CD4-positive, alpha-beta T cell treated with Interleukin-2 at 100 ng/mL for 4 hours (primary cell): ENCODE measurements around the gene MYO7B.

Experiments
- DNase-seq: peaks from one replicate; pipeline ENCODE4 v3.0.0-alpha.2; 2020; ENCODE audit warnings: low spot score

Gene MYO7B

DNA sequence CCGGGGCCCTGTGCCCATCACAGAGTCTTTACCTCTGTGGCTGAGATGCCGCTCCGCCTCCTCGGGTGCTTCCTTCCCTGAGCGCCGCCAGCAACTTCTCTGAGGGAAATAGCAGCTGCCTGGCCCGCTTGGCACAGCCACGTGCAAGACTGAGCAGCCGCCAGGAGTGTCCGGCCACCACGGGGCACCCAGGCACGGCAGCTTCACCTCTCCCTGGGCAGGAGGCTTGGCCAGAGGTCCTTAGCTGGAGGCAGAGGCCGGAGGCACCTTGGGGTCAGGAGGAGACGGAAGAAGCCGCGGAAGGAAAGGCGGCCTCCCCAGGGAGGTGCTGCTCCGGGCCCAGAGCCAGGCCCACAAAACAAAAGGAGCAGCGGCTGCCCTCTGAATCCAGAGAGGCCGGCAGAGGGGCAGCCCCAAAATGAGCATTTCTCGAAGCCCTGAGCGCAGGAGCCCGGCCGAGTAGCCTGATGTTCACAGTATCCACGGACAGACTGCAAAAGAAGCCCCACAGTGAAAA is 145.9 kb downstream of the MYO7B start:
- DNase-seq = no peak

DNA sequence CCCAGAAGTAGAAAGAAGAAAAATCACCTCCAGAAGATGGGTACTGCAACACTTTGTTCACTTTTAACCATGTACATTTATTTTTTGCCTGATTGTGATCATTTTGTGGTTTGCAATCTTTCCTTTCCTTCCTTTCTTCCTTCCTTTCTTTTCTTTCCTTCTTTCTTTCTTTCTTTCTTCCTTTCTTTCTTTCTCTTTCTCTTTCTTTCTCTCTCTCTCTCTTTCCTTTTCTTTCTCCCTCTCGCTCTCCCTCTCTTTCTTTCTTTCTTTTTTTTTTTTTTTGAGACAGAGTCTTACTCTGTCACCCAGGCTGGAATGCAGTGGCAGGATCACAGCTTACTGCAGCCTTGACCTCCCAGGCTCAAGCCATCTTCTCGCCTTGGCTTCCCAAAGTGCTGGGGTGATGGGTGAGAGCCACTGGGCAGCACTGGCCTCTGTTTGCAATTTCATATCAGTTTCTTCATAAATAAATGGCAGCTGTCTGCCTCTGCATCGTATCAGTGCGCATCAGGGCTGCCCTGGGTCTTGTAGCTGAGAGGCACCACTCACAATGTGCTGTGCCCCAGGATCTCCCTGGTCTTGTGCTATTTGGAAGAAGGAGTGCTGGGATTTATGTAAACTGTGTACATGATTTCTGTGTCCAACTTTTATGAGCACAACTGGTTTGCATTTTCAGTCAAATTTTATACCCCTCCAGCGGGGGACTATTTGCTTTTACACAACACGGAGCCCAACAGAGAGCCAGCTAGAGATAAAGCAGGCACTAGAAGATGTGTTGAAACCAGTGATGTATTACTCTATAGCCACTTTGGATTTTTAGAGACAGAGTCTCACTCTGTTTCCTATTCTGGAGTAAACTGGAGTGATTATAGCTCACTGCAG is 146.7 kb downstream of the MYO7B start:
- DNase-seq = no peak

DNA sequence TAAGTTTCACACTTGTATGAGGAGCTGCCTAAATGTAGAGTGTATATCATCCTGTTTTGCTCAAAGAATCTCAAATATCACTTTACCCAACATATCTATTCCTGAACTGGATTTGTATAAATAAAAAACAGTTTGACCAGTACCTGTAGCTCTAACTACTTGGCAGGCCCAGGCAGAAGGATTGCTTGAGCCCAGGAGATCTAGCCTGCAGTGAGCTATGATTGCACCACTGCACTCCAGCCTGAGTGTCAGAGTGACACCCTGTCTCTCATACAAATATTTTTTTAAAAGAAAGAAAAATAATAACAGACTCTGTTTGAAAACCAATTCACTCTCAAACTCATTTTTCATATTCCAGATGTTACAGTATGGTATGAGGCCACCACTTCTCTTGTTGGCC is 147.6 kb downstream of the MYO7B start:
- no peak for DNase-seq

DNA sequence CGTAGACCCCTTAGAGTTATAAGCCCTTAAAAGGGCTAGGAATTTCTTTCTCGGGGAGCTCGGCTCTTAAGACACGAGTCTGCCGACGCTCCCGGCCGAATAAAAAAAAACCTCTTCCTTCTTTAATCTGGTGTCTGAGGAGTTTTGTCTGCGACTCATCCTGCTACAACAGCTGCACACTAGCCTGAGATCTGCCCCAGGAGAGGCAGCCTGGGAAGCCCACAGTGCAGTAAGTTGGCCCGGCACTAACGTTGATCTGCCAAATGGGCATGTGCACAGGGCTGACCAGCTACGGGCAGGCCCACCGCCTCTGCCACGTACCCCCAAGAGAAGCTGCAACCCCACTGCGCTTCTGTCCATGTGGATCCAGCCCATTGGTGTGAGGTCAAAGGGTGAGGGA is 148.3 kb downstream of the MYO7B start:
- no peak for DNase-seq

DNA sequence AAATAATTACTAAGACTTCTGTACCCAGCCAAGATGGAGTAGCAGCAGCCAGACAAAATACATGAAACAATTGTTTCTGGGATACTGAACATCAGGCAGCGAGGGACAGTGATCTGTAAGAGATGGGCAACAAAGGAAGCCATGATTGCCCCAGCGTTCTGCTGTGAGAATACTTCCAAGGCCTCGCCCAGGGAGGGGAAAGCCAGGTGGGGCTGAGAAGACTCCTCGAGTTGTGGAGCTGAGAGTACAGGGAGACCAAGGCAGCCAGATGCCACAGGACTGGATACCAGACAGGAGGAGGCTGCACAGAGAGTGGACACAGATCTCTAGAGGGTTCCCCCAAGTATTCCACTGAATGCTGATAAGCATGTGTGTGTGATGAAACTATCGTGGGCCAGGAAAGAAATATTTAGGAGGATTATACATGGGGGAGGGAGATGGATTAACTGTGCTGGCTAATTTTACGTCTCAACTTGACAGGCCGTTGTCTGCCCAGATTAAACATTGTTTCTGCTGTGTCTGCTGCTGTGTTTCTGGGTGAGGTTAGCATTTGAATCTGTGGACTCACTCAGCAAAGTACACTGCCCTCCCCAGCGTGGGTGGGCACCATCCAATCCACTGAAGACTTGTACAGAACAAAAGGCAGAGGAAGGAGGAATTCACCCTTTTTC is 150.1 kb downstream of the MYO7B start:
- DNase-seq = no peak
